HEK293 (cell line): Measurements from ENCODE around the gene CPNE2.

Source experiments
- BCL11A ChIP-seq: fragments of 450-650 bp; formaldehyde crosslinking; IDR thresholded peaks from 2 replicates; pipeline ENCODE4 v1.5.1; 2016; ENCODE audit warnings: low read depth, missing biosample characterization, missing genetic modification characterization
- BCL6B ChIP-seq: fragments of 450-650 bp; formaldehyde crosslinking; IDR thresholded peaks from 2 replicates; pipeline ENCODE4 v1.5.1; 2017; ENCODE audit warnings: missing biosample characterization, missing genetic modification characterization
- EGR2 ChIP-seq: fragments of 450-650 bp; formaldehyde crosslinking; IDR thresholded peaks from 2 replicates; pipeline ENCODE4 v1.5.1; 2016; ENCODE audit warnings: low read depth, missing biosample characterization, missing genetic modification characterization
- HOXD13 ChIP-seq: sonication (generic); formaldehyde crosslinking; IDR thresholded peaks from 2 replicates; pipeline ENCODE4 v1.8.0; 2022; ENCODE audit warnings: missing genetic modification reagents, borderline replicate concordance
- KLF10 ChIP-seq: fragments of 450-650 bp; IDR thresholded peaks from 2 replicates; pipeline ENCODE4 v1.5.1; 2018; ENCODE audit warnings: missing biosample characterization, mild to moderate bottlenecking, missing genetic modification characterization
- KLF9 ChIP-seq: fragments of 450-650 bp; formaldehyde crosslinking; IDR thresholded peaks from 2 replicates; pipeline ENCODE4 v1.5.1; 2016; ENCODE audit warnings: missing biosample characterization, missing genetic modification characterization, low read depth
- PRDM1 ChIP-seq: fragments of 450-650 bp; formaldehyde crosslinking; IDR thresholded peaks from 2 replicates; pipeline ENCODE4; 2016; ENCODE audit warnings: missing biosample characterization, missing genetic modification characterization
- YY1 ChIP-seq: fragments of 450-650 bp; formaldehyde crosslinking; IDR thresholded peaks from 2 replicates; pipeline ENCODE4 v1.5.1; 2018; ENCODE audit warnings: missing biosample characterization, missing genetic modification characterization
- ZBTB1 ChIP-seq: fragments of 450-650 bp; formaldehyde crosslinking; IDR thresholded peaks from 2 replicates; pipeline ENCODE4 v1.5.1; 2016; ENCODE audit warnings: missing biosample characterization, missing genetic modification characterization
- ZBTB17 ChIP-seq: fragments of 450-650 bp; formaldehyde crosslinking; IDR thresholded peaks from 2 replicates; pipeline ENCODE4 v1.5.1; 2016; ENCODE audit warnings: missing biosample characterization, missing genetic modification characterization
- ZBTB48 ChIP-seq: fragments of 450-650 bp; formaldehyde crosslinking; IDR thresholded peaks from 2 replicates; pipeline ENCODE4 v1.5.1; 2016; ENCODE audit warnings: missing biosample characterization, missing genetic modification characterization
- ZFHX2 ChIP-seq: fragments of 450-650 bp; formaldehyde crosslinking; conservative IDR thresholded peaks from 2 replicates; pipeline ENCODE4 v1.5.1; 2016; ENCODE audit warnings: missing biosample characterization, missing genetic modification characterization
- ZNF140 ChIP-seq: fragments of 450-650 bp; formaldehyde crosslinking; IDR thresholded peaks from 2 replicates; pipeline ENCODE4 v1.5.1; 2016; ENCODE audit warnings: missing biosample characterization, missing genetic modification characterization
- ZNF169 ChIP-seq: fragments of 450-650 bp; formaldehyde crosslinking; IDR thresholded peaks from 2 replicates; pipeline ENCODE4 v1.5.1; 2016; ENCODE audit warnings: missing biosample characterization, missing genetic modification characterization
- ZNF202 ChIP-seq: fragments of 450-650 bp; formaldehyde crosslinking; IDR thresholded peaks from 2 replicates; pipeline ENCODE4 v1.5.1; 2016; ENCODE audit warnings: missing biosample characterization, missing genetic modification characterization, borderline replicate concordance
- ZNF211 ChIP-seq: fragments of 450-650 bp; formaldehyde crosslinking; IDR thresholded peaks from 2 replicates; pipeline ENCODE4 v1.5.1; 2016; ENCODE audit warnings: low read depth, missing biosample characterization, missing genetic modification characterization
- ZNF23 ChIP-seq: fragments of 450-650 bp; formaldehyde crosslinking; IDR thresholded peaks from 2 replicates; pipeline ENCODE4 v1.5.1; 2016; ENCODE audit warnings: missing biosample characterization, missing genetic modification characterization, borderline replicate concordance
- ZNF274 ChIP-seq, 2 experiments: fragments of 200-500 bp in 1 of 2; fragments of 450-650 bp in 1 of 2; sonication (Bioruptor generic) in 1 of 2; formaldehyde crosslinking in 1 of 2; IDR thresholded peaks; 2 replicates each; pipeline versions ENCODE4 v1.5.1 to v1.6.1; 2014 to 2016; ENCODE audit warnings: borderline replicate concordance in 1 of 2, inconsistent platforms in 1 of 2, low read length in 1 of 2, missing biosample characterization in 1 of 2, missing genetic modification characterization in 1 of 2
- ZNF514 ChIP-seq: fragments of 450-650 bp; formaldehyde crosslinking; IDR thresholded peaks from 2 replicates; pipeline ENCODE4 v1.5.1; 2016; ENCODE audit warnings: missing biosample characterization, missing genetic modification characterization
- ZNF521 ChIP-seq: fragments of 450-650 bp; formaldehyde crosslinking; IDR thresholded peaks from 2 replicates; pipeline ENCODE4 v1.5.1; 2017; ENCODE audit warnings: missing biosample characterization, mild to moderate bottlenecking, missing genetic modification characterization
- ZNF548 ChIP-seq: fragments of 450-650 bp; formaldehyde crosslinking; IDR thresholded peaks from 2 replicates; pipeline ENCODE4 v1.5.1; 2016; ENCODE audit warnings: missing biosample characterization, missing genetic modification characterization
- ZNF610 ChIP-seq: fragments of 450-650 bp; formaldehyde crosslinking; IDR thresholded peaks from 2 replicates; pipeline ENCODE4 v1.5.1; 2016; ENCODE audit warnings: missing biosample characterization, missing genetic modification characterization, borderline replicate concordance
- ZNF623 ChIP-seq: fragments of 450-650 bp; formaldehyde crosslinking; IDR thresholded peaks from 2 replicates; pipeline ENCODE4 v1.5.1; 2016; ENCODE audit warnings: missing biosample characterization, missing genetic modification characterization
- ZNF747 ChIP-seq: fragments of 450-650 bp; formaldehyde crosslinking; IDR thresholded peaks from 2 replicates; pipeline ENCODE4 v1.5.1; 2016; ENCODE audit warnings: missing biosample characterization, missing genetic modification characterization
- ZNF776 ChIP-seq: fragments of 450-650 bp; formaldehyde crosslinking; IDR thresholded peaks from 2 replicates; pipeline ENCODE4 v1.5.0; 2017; ENCODE audit warnings: missing biosample characterization, missing genetic modification characterization, borderline replicate concordance
- ZNF777 ChIP-seq: fragments of 450-650 bp; formaldehyde crosslinking; IDR thresholded peaks from 2 replicates; pipeline ENCODE4 v1.5.1; 2017; ENCODE audit warnings: missing biosample characterization, missing genetic modification characterization, borderline replicate concordance
- ZNF830 ChIP-seq: fragments of 450-650 bp; IDR thresholded peaks from 2 replicates; pipeline ENCODE4 v1.5.0; 2018; ENCODE audit warnings: missing biosample characterization, missing genetic modification characterization, low read depth, mild to moderate bottlenecking, moderate library complexity
- ZSCAN16 ChIP-seq: fragments of 450-650 bp; formaldehyde crosslinking; IDR thresholded peaks from 2 replicates; pipeline ENCODE4 v1.5.1; 2016; ENCODE audit warnings: missing biosample characterization, missing genetic modification characterization
- ZSCAN4 ChIP-seq: fragments of 450-650 bp; formaldehyde crosslinking; IDR thresholded peaks from 2 replicates; pipeline ENCODE4 v1.5.1; 2017; ENCODE audit warnings: missing biosample characterization, missing genetic modification characterization
- TF ChIP-seq, protein P1 (sequence below): fragments of 450-650 bp; formaldehyde crosslinking; conservative IDR thresholded peaks from 2 replicates; pipeline ENCODE4 v1.5.1; 2016; ENCODE audit warnings: low read depth, missing biosample characterization, missing genetic modification characterization

Gene CPNE2

DNA sequence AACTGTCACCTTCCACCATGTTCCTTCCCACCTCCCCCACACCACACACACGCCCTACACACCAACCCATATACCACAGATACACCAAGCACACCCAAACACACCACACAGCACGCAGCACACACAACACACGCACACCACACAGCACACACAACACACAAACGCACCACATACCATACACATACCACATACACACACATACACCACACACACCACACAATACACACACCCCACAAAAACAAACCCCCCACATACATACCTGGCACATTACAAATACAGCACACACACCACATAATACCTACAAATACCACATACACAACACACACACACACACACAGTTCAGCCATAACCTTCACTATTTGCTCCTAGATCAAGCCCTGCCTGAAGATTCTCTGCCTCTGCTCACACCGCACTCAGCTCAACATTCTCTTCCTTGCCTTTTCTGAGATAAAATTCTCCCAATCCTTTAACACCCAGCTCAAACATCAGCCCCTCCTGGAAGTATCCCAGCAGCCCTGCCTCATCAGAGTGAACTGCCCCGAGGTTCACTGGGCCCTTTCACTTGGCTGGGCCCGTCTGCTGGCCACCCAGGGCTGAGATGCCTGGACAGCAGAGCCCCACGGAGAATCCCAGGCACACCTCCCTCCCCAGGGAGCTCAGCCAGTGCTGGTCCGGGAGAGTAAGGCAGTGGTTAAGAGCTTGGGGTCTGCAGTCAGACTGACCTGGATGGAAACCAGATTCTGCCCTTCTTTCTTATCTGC, 31.9 kb upstream of the CPNE2 start (continued):
- TF ChIP-seq ZNF623 (tag by site-specific recombination): no peak
- TF ChIP-seq PRDM1: 0 out of 2 replicates have a peak, but pooled peaks have one; percentile 4
- no peak for TF ChIP-seq HOXD13
- no peak for TF ChIP-seq ZNF140 (tag by site-specific recombination)
- TF ChIP-seq KLF10 (tag by site-specific recombination): no peak
- no peak for TF ChIP-seq ZNF830
- no peak for TF ChIP-seq ZNF548 (tag by site-specific recombination)
- TF ChIP-seq BCL11A (tag by site-specific recombination): no peak
- TF ChIP-seq, protein P1, sequence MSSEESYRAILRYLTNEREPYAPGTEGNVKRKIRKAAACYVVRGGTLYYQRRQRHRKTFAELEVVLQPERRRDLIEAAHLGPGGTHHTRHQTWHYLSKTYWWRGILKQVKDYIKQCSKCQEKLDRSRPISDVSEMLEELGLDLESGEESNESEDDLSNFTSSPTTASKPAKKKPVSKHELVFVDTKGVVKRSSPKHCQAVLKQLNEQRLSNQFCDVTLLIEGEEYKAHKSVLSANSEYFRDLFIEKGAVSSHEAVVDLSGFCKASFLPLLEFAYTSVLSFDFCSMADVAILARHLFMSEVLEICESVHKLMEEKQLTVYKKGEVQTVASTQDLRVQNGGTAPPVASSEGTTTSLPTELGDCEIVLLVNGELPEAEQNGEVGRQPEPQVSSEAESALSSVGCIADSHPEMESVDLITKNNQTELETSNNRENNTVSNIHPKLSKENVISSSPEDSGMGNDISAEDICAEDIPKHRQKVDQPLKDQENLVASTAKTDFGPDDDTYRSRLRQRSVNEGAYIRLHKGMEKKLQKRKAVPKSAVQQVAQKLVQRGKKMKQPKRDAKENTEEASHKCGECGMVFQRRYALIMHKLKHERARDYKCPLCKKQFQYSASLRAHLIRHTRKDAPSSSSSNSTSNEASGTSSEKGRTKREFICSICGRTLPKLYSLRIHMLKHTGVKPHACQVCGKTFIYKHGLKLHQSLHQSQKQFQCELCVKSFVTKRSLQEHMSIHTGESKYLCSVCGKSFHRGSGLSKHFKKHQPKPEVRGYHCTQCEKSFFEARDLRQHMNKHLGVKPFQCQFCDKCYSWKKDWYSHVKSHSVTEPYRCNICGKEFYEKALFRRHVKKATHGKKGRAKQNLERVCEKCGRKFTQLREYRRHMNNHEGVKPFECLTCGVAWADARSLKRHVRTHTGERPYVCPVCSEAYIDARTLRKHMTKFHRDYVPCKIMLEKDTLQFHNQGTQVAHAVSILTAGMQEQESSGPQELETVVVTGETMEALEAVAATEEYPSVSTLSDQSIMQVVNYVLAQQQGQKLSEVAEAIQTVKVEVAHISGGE (tag by site-specific recombination): no peak
- TF ChIP-seq KLF9 (tag by site-specific recombination): peak; percentile 10; the same call in 1 of the 2 replicates
- no peak for TF ChIP-seq ZSCAN16
- no peak for TF ChIP-seq ZBTB48
- TF ChIP-seq ZNF274 (IDR thresholded peaks at IDR 0.05; ENCODE audit: low read length): no peak
- TF ChIP-seq ZNF274 (tag by site-specific recombination; IDR thresholded peaks at IDR 0.05; ENCODE audit: borderline replicate concordance): no peak
- no peak for TF ChIP-seq ZFHX2 (tag by site-specific recombination)
- no peak for TF ChIP-seq ZNF514 (tag by site-specific recombination)
- no peak for TF ChIP-seq ZBTB1
- TF ChIP-seq ZNF521 (tag by site-specific recombination): peak; percentile 37; the same call in 1 of the 2 replicates
- no peak for TF ChIP-seq ZNF23 (tag by site-specific recombination)
- TF ChIP-seq EGR2 (tag by site-specific recombination): 0 out of 2 replicates have a peak, but pooled peaks have one; percentile 28
- TF ChIP-seq ZNF777 (tag by site-specific recombination): no peak
- TF ChIP-seq ZSCAN4 (tag by site-specific recombination): 0 out of 2 replicates have a peak, but pooled peaks have one; percentile 17
- peak; percentile 44; the same call in 1 of the 2 replicates for TF ChIP-seq ZNF776 (tag by site-specific recombination)
- TF ChIP-seq ZNF747: peak; percentile 87; the same call in 1 of the 2 replicates
- no peak for TF ChIP-seq ZNF202 (tag by site-specific recombination)
- no peak for TF ChIP-seq YY1
- no peak for TF ChIP-seq ZNF610 (tag by site-specific recombination)
- TF ChIP-seq ZNF211: peak; percentile 28; the same call in 1 of the 2 replicates
- peak; percentile 26; the same call in 1 of the 2 replicates for TF ChIP-seq BCL6B (tag by site-specific recombination)
- no peak for TF ChIP-seq ZBTB17 (tag by site-specific recombination)
- no peak for TF ChIP-seq ZNF169
